ENCODE results near the gene HDAC5.

The HDAC5 gene

GRCh38 chr17:44091200-44091997 lies 32.0 kb downstream of the HDAC5 start:
- no peak for DNase-seq (ENCODE audit: low read depth in 2 of 3, low spot score in 2 of 3)

- DNase-seq (ENCODE audit: low read depth in 2 of 3, low spot score in 2 of 3) = no peak
Observed at GRCh38 chr17:44088254-44088653, 35.2 kb downstream of the HDAC5 start.

GRCh38 chr17:44087319-44087718 lies 36.1 kb downstream of the HDAC5 start:
- no peak for DNase-seq (ENCODE audit: low read depth in 2 of 3, low spot score in 2 of 3)

GRCh38 chr17:44086364-44087311 lies 36.8 kb downstream of the HDAC5 start:
- peak in 2 of 3 experiments; percentile 30 to 33 for DNase-seq (ENCODE audit: low read depth in 2 of 3, low spot score in 2 of 3)

GRCh38 chr17:44085908-44086307 lies 37.5 kb downstream of the HDAC5 start:
- DNase-seq (ENCODE audit: low read depth in 2 of 3, low spot score in 2 of 3) = no peak

GRCh38 chr17:44084921-44085320 lies 38.5 kb downstream of the HDAC5 start:
- no peak for DNase-seq (ENCODE audit: low read depth in 2 of 3, low spot score in 2 of 3)

- no peak for DNase-seq (ENCODE audit: low read depth in 2 of 3, low spot score in 2 of 3)
Observed at GRCh38 chr17:44084131-44084538, 39.3 kb downstream of the HDAC5 start.

GRCh38 chr17:44083250-44083849 lies 40.1 kb downstream of the HDAC5 start:
- DNase-seq (ENCODE audit: low read depth in 2 of 3, low spot score in 2 of 3) = no peak

GRCh38 chr17:44082256-44082927 lies 41.0 kb downstream of the HDAC5 start:
- no peak for DNase-seq (ENCODE audit: low read depth in 2 of 3, low spot score in 2 of 3)

GRCh38 chr17:44081681-44082080 lies 41.8 kb downstream of the HDAC5 start:
- DNase-seq (ENCODE audit: low read depth in 2 of 3, low spot score in 2 of 3) = no peak

GRCh38 chr17:44079877-44080821 lies 43.3 kb downstream of the HDAC5 start:
- no peak for DNase-seq (ENCODE audit: low read depth in 2 of 3, low spot score in 2 of 3)

GRCh38 chr17:44078412-44078811 lies 45.0 kb downstream of the HDAC5 start:
- DNase-seq (ENCODE audit: low read depth in 2 of 3, low spot score in 2 of 3) = no peak

- DNase-seq (ENCODE audit: low read depth in 2 of 3, low spot score in 2 of 3) = no peak
Observed at GRCh38 chr17:44077595-44077909, 45.9 kb downstream of the HDAC5 start.

- no peak for DNase-seq (ENCODE audit: low read depth in 2 of 3, low spot score in 2 of 3)
Observed at GRCh38 chr17:44076716-44077594, 46.5 kb downstream of the HDAC5 start.

- DNase-seq (ENCODE audit: low read depth in 2 of 3, low spot score in 2 of 3) = no peak
Observed at GRCh38 chr17:44075598-44076293, 47.7 kb downstream of the HDAC5 start.

- DNase-seq (ENCODE audit: low read depth in 2 of 3, low spot score in 2 of 3) = no peak
Observed at GRCh38 chr17:44074911-44075285, 48.5 kb downstream of the HDAC5 start.

- DNase-seq (ENCODE audit: low read depth in 2 of 3, low spot score in 2 of 3) = no peak
Observed at GRCh38 chr17:44074231-44074910, 49.1 kb downstream of the HDAC5 start.

GRCh38 chr17:44071772-44072171 lies 51.7 kb downstream of the HDAC5 start:
- no peak for DNase-seq (ENCODE audit: low read depth in 2 of 3, low spot score in 2 of 3)
